Measurements from ENCODE around the gene GPR183.

The GPR183 gene

GRCh38 chr13:99307247-99307646 lies at the start of gene GPR183:
Gene GPR183, minus strand, starts transcription at chr13:99307399. Its CDS starts 11,254 bp downstream, at chr13:99296145.
- no peak for DNase-seq

- no peak for DNase-seq
Measured at GRCh38 chr13:99356262-99357091, 49.3 kb upstream of the GPR183 start.

- no peak for DNase-seq
Measured at GRCh38 chr13:99356012-99356261, 48.7 kb upstream of the GPR183 start.

GRCh38 chr13:99355267-99356011 lies 48.2 kb upstream of the GPR183 start:
- DNase-seq: no peak

GRCh38 chr13:99354371-99354951 lies 47.3 kb upstream of the GPR183 start:
- no peak for DNase-seq

- no peak for DNase-seq
Measured at GRCh38 chr13:99353836-99354235, 46.6 kb upstream of the GPR183 start.

- DNase-seq: no peak
Measured at GRCh38 chr13:99353246-99353600, 46.0 kb upstream of the GPR183 start.

GRCh38 chr13:99352351-99353245 lies 45.4 kb upstream of the GPR183 start:
- no peak for DNase-seq

- DNase-seq: no peak
Measured at GRCh38 chr13:99351772-99352171, 44.6 kb upstream of the GPR183 start.

- DNase-seq: no peak
Measured at GRCh38 chr13:99350191-99350590, 43.0 kb upstream of the GPR183 start.

GRCh38 chr13:99347911-99348451 lies 40.8 kb upstream of the GPR183 start:
- DNase-seq: no peak

GRCh38 chr13:99347335-99347878 lies 40.2 kb upstream of the GPR183 start:
- DNase-seq: no peak

GRCh38 chr13:99346335-99347042 lies 39.3 kb upstream of the GPR183 start:
- no peak for DNase-seq

GRCh38 chr13:99345345-99345744 lies 38.1 kb upstream of the GPR183 start:
- DNase-seq: no peak

GRCh38 chr13:99344610-99345208 lies 37.5 kb upstream of the GPR183 start:
- no peak for DNase-seq

GRCh38 chr13:99342723-99343315 lies 35.6 kb upstream of the GPR183 start:
- no peak for DNase-seq

- DNase-seq: no peak
Measured at GRCh38 chr13:99341969-99342722, 34.9 kb upstream of the GPR183 start.

- DNase-seq: no peak
Measured at GRCh38 chr13:99340638-99341037, 33.4 kb upstream of the GPR183 start.

GRCh38 chr13:99339736-99340397 lies 32.7 kb upstream of the GPR183 start:
- no peak for DNase-seq

Measured in SW 1271 (cell line).